HL-60 (cell line): ENCODE measurements around the gene ANTXR1.

Experiments
- CTCF ChIP-seq: IDR thresholded peaks from one replicate; pipeline ENCODE4 v1.5.1; 2011; ENCODE audit warnings: low read length, control low read depth, inconsistent platforms; ENCODE audit not compliant: insufficient read depth
- POLR2AphosphoS5 ChIP-seq: IDR thresholded peaks from 2 replicates; pipeline ENCODE4 v1.6.1; 2012; ENCODE audit warnings: low read depth
- REST ChIP-seq: IDR thresholded peaks from 2 replicates; pipeline ENCODE4 v1.6.1; 2012; ENCODE audit warnings: low read depth; ENCODE audit not compliant: insufficient replicate concordance

GRCh38 chr2:69026691-69027459 lies 13.9 kb downstream of the ANTXR1 start:
- TF ChIP-seq CTCF (no peak), REST (no peak), POLR2AphosphoS5 (no peak)
